GM12874 (cell line): ENCODE results near the gene NOSTRIN.

Experiments
- TF ChIP-seq, protein P1 (sequence below): IDR thresholded peaks from 2 replicates; pipeline ENCODE4 v1.5.1; 2011; ENCODE audit warnings: low read depth, mild to moderate bottlenecking, control low read depth, low read length, moderate library complexity; ENCODE audit not compliant: insufficient read depth

The NOSTRIN gene

DNA sequence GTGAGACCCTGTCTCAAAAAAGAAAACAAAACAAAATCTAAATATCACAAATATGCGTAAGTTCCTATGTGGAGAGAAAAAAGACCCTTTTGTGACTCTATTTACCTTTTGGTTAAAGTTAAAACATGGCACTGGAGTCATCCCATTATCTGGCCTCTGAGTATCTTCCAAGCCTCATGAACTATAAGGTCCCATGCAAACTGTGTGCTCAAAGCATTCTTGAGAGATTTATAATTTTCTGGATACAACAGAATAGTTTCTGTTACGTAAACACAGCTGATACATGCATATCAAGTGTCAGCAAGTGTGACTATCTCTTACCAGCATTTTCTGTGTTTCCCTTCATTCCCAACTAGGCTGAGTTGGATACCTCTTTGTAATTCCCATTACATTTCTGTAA, 8.8 kb upstream of the NOSTRIN start:
- TF ChIP-seq, protein P1, sequence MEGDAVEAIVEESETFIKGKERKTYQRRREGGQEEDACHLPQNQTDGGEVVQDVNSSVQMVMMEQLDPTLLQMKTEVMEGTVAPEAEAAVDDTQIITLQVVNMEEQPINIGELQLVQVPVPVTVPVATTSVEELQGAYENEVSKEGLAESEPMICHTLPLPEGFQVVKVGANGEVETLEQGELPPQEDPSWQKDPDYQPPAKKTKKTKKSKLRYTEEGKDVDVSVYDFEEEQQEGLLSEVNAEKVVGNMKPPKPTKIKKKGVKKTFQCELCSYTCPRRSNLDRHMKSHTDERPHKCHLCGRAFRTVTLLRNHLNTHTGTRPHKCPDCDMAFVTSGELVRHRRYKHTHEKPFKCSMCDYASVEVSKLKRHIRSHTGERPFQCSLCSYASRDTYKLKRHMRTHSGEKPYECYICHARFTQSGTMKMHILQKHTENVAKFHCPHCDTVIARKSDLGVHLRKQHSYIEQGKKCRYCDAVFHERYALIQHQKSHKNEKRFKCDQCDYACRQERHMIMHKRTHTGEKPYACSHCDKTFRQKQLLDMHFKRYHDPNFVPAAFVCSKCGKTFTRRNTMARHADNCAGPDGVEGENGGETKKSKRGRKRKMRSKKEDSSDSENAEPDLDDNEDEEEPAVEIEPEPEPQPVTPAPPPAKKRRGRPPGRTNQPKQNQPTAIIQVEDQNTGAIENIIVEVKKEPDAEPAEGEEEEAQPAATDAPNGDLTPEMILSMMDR = no peak

DNA sequence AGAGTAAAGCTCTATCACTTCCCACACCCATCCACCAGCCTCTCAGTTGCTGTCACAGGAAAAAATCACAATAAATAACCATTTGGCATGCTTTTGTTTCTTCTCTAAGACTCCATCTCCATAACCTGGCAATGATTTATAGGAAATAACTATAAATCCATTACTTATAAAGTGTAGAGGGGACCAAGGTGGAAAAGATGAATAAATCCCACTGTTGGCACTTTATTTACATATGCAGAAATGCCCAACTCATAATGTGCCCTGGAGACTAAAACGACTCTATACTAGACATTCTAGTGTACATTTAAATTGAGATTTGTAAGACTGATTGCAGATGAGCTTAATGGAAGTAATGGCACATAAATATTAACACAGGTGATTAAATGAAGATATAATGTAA, 7.5 kb upstream of the NOSTRIN start:
- TF ChIP-seq, protein P1 = no peak

DNA sequence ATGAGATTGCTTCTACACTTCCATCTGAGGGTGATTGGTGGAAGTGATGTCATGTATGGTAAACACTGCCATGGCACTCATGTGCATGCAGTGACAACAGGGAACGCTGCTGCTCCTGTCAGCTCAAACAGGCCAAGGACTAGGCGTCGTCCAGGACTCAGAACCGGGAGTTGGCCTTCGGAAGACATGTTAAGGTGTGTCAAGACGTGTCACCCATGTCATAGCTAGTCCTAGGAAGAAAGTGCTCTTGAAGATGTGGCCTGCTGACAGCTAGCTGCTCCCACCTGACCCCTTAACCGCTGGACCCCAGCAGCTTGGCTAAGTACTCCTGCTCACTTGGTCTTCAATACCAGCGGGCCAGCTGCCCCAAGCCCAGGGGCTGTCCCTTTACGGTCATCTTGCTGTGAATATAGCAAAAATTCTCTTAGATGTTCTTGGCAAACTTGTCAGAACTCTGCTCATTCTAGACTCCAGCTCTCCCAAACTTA, 6.3 kb upstream of the NOSTRIN start:
- TF ChIP-seq, protein P1 = no peak

DNA sequence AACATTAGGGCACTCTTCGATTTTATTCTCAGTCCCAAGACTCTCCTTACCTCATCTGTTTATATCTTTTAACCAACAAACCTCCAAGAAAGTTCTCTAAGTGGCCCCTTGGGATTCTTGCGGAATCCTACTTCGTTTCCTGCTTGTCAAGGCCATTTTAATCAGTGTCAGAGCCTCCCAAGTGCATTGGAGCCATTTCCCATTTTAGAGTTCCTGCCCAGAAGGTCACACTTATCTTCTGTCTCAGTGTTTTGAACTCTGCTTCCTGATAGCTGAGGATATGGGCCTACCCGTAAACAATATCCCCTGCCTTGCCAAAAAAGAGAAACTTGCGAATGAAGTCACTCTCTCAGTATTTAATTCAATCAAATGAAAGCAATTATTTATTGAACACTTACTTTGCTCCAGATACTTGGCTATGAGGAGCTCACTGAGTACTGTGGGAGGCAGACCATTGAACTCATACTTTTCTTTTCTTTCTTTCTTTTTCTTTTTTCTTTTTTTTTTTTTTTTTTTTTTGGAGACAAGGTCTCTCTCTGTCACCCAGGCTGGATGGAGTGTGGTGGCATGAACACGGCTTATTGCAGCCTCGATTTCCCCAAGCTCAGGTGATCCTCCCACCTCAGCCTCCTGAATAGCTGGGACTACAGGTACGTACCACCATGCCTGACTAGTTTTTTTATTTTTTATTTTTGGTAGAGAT, 5.7 kb upstream of the NOSTRIN start:
- TF ChIP-seq, protein P1 = no peak

DNA sequence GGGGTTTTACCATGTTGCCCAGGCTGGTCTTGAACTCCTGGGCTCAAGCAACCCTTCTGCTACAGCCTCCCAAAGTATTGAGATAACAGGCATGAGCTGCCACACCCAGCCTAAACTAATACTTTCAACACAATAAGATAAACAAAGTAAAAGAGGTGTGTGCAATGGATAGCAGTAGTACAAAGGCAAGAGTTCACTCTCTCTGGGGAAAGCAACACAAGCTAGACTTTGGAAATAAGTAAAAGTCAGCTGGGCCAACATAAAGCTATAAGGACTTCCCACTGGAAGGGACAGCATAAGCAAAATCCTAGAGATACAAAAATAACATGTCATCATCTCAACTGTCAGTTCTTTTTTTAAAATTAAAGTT, 5.2 kb upstream of the NOSTRIN start:
- TF ChIP-seq, protein P1 = no peak

DNA sequence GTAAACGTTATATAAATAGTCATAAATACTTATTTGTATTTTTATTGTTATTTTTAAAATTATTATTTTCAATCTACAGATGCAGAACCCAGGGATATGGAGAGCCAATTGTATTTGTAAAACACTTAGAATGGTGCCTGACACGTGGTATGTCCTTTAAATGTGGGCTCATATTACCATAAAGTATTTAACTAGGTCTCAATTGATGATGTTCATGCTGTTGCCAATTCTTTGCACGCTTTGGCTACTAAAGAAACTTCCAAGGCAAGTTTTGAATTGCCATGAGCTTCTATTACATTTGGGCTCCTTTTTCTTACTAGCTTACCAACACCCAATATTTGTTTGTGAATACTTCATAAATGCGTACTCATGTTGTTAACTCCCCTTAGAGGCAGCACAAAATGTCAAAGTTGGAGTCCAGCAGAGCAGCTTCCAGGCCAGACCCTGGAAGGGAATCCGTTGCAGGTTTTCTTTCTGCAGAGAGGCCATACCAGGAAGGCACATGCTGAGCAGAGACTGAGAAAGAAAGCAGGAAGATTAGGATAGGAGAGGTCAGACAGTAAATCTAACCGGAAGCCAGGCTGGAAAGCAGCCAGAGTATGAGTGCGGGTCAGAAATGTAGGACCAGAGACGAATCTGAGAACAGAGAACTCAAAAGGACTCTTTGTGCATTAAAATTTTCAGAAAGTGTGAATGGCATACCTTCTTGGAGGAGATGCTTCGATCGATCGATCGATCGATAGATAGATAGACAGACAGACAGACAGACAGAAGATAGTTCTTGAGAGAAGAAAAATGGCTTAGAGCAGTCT, 4.2 kb upstream of the NOSTRIN start:
- TF ChIP-seq, protein P1 = no peak

DNA sequence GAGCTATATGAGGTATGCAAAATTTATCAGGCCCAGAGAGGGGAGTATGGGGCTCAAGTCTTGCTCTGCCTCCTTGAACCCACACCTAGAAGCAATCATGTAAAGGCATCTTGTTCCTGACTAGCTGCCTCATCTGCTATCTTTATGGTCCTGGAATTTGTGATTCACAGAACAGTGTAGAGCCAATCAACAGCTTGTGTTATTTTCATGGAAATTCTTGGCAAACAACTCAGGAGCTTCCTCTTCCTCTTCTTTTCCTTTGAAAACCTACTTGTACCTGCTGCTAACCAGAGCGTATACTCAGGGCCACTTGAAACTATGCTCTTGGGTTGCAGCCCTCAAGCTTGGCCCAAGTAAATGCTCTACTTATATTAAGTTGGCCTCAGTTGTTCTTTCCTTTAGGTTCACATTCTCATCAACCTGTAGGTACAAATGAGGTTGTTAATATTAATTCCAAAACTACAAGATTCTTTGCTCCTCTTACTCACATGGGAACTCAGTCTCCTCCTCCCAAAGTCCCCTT, 3.5 kb upstream of the NOSTRIN start:
- TF ChIP-seq, protein P1 = no peak
